H9 (cell line): ENCODE results near the gene ARRDC1. TPM values are rescaled to one million over a fixed set of nuclear protein-coding genes. Genes with fewer than 3 reads are reported as not detected.

Experiments
- DNase-seq: peaks from one replicate; pipeline ENCODE4 v3.0.0-alpha.2; 2017
- H2AFZ ChIP-seq: one replicate; pipeline ENCODE4 v1.6.1; 2013; ENCODE audit warnings: mild to moderate bottlenecking, low read length, control low read depth, moderate library complexity
- H2AK5ac ChIP-seq: 2 replicates; pipeline ENCODE4 v1.6.1; 2013; ENCODE audit warnings: low read length, control low read depth, mixed read lengths; ENCODE audit not compliant: insufficient read length
- H2BK120ac ChIP-seq: one replicate; pipeline ENCODE4 v1.6.1; 2013; ENCODE audit warnings: low read depth, mild to moderate bottlenecking, low read length, control low read depth, inconsistent platforms; ENCODE audit not compliant: poor library complexity, severe bottlenecking
- H2BK12ac ChIP-seq: 2 replicates; pipeline ENCODE4 v1.6.1; 2013; ENCODE audit warnings: low read length, control low read depth, mixed read lengths, low read depth; ENCODE audit not compliant: insufficient read length
- H2BK15ac ChIP-seq: 2 replicates; pipeline ENCODE4 v1.6.1; 2013; ENCODE audit warnings: low read depth, low read length, control low read depth
- H2BK20ac ChIP-seq: one replicate; pipeline ENCODE4 v1.6.1; 2013; ENCODE audit warnings: low read depth, mild to moderate bottlenecking, low read length, control low read depth, inconsistent platforms; ENCODE audit not compliant: poor library complexity, severe bottlenecking
- H2BK5ac ChIP-seq: 2 replicates; pipeline ENCODE4 v1.6.1; 2013; ENCODE audit warnings: low read length, control low read depth, mixed read lengths; ENCODE audit not compliant: insufficient read length
- H3K14ac ChIP-seq: 2 replicates; pipeline ENCODE4 v1.6.1; 2013; ENCODE audit warnings: low read length, control low read depth; ENCODE audit not compliant: insufficient read depth
- H3K18ac ChIP-seq: 2 replicates; pipeline ENCODE4 v1.6.1; 2013; ENCODE audit warnings: low read depth, mild to moderate bottlenecking, mixed read lengths, low read length, control low read depth; ENCODE audit not compliant: insufficient read length
- H3K23ac ChIP-seq: 2 replicates; pipeline ENCODE4 v1.6.1; 2013; ENCODE audit warnings: low read length, control low read depth, mixed read lengths, low read depth; ENCODE audit not compliant: insufficient read length
- H3K23me2 ChIP-seq: 2 replicates; pipeline ENCODE4 v1.6.1; 2013; ENCODE audit warnings: low read depth, mild to moderate bottlenecking, mixed read lengths, low read length, control low read depth; ENCODE audit not compliant: insufficient read length, poor library complexity, severe bottlenecking
- H3K27ac ChIP-seq: 2 replicates; pipeline ENCODE4 v1.5.1; 2013; ENCODE audit warnings: low read length, control low read depth, mixed read lengths, low read depth; ENCODE audit not compliant: insufficient read length
- H3K27me3 ChIP-seq: 2 replicates; pipeline ENCODE4 v1.6.1; 2013; ENCODE audit warnings: low read length, control low read depth, inconsistent platforms; ENCODE audit not compliant: insufficient read depth
- H3K4ac ChIP-seq: 2 replicates; pipeline ENCODE4 v1.6.1; 2013; ENCODE audit warnings: low read depth, mild to moderate bottlenecking, control low read depth, inconsistent platforms, low read length, moderate library complexity
- H3K4me1 ChIP-seq: 2 replicates; pipeline ENCODE4 v1.6.1; 2013; ENCODE audit warnings: low read length, control low read depth, inconsistent platforms; ENCODE audit not compliant: insufficient read depth
- H3K4me2 ChIP-seq: 2 replicates; pipeline ENCODE4 v1.6.1; 2013; ENCODE audit warnings: low read length, control low read depth, mixed read lengths; ENCODE audit not compliant: insufficient read length, insufficient read depth
- H3K56ac ChIP-seq: 2 replicates; pipeline ENCODE4 v1.6.1; 2013; ENCODE audit warnings: low read depth, mild to moderate bottlenecking, mixed read lengths, low read length, control low read depth; ENCODE audit not compliant: insufficient read length
- H3K79me1 ChIP-seq: 2 replicates; pipeline ENCODE4 v1.6.1; 2013; ENCODE audit warnings: low read depth, mild to moderate bottlenecking, moderate library complexity, low read length, control low read depth, inconsistent platforms; ENCODE audit not compliant: insufficient read depth, poor library complexity, severe bottlenecking
- H3K79me2 ChIP-seq: 2 replicates; pipeline ENCODE4 v1.6.1; 2013; ENCODE audit warnings: low read length, control low read depth, inconsistent platforms; ENCODE audit not compliant: insufficient read depth
- H3K9ac ChIP-seq: 2 replicates; pipeline ENCODE4 v1.6.1; 2013; ENCODE audit warnings: low read length, control low read depth, mixed read lengths; ENCODE audit not compliant: insufficient read length; ENCODE audit errors: extremely low read depth
- H3K9me3 ChIP-seq: one replicate; pipeline ENCODE4 v1.6.1; 2013; ENCODE audit warnings: low read depth, low read length, inconsistent platforms; ENCODE audit not compliant: control insufficient read depth
- H3T11ph ChIP-seq: one replicate; pipeline ENCODE4 v1.6.1; 2013; ENCODE audit warnings: mild to moderate bottlenecking, low read length, control low read depth, inconsistent platforms
- H4K20me1 ChIP-seq: one replicate; pipeline ENCODE4 v1.6.1; 2013; ENCODE audit not compliant: control insufficient read depth, insufficient read length, insufficient read depth
- H4K5ac ChIP-seq: 2 replicates; pipeline ENCODE4 v1.6.1; 2013; ENCODE audit warnings: low read depth, mild to moderate bottlenecking, mixed read lengths, low read length, control low read depth; ENCODE audit not compliant: insufficient read length
- H4K8ac ChIP-seq: replicated peaks from 2 replicates; pipeline ENCODE4 v1.6.1; 2013; ENCODE audit warnings: low read length, control low read depth, mixed read lengths, low read depth; ENCODE audit not compliant: insufficient read length
- H4K91ac ChIP-seq: 2 replicates; pipeline ENCODE4 v1.6.1; 2013; ENCODE audit warnings: low read depth, mild to moderate bottlenecking, moderate library complexity, mixed read lengths, low read length, control low read depth; ENCODE audit not compliant: insufficient read length
- H3K27ac Mint-ChIP-seq, 3 experiments: 2 replicates in 2 of 3; 3 replicates in 1 of 3; pipeline ENCODE4 v1.8.0; 2020 to 2021; ENCODE audit warnings: mixed read lengths in 3 of 3, mild to moderate bottlenecking in 1 of 3, moderate library complexity in 1 of 3
- H3K27me3 Mint-ChIP-seq: 2 replicates; pipeline ENCODE4 v1.8.0; 2021; ENCODE audit warnings: low read depth, mild to moderate bottlenecking, moderate library complexity, mixed read lengths
- H3K36me3 Mint-ChIP-seq, 3 experiments: 2 replicates in 2 of 3; 3 replicates in 1 of 3; pipeline ENCODE4 v1.8.0; 2020 to 2021; ENCODE audit warnings: low read depth in 3 of 3, mixed read lengths in 3 of 3; ENCODE audit not compliant: insufficient read depth in 1 of 3
- H3K4me1 Mint-ChIP-seq, 2 experiments: 2 replicates each; pipeline ENCODE4 v1.8.0; 2020; ENCODE audit warnings: mixed read lengths in 2 of 2
- H3K4me3 Mint-ChIP-seq, 2 experiments: 2 replicates in 1 of 2; 3 replicates in 1 of 2; pipeline ENCODE4 v1.8.0; 2020 to 2021; ENCODE audit warnings: mild to moderate bottlenecking in 2 of 2, mixed read lengths in 2 of 2, moderate library complexity in 1 of 2
- H3K9me3 Mint-ChIP-seq, 2 experiments: 2 replicates in 1 of 2; 3 replicates in 1 of 2; pipeline ENCODE4 v1.8.0; 2020; ENCODE audit warnings: mild to moderate bottlenecking in 2 of 2, mixed read lengths in 2 of 2, moderate library complexity in 1 of 2
- WGBS: extraction: QIAGEN DNeasy Blood & Tissue Kit; methylation state at CpG from one replicate; pipeline ENCODE4 v1.1.7; 2013; ENCODE audit warnings: missing lambda C conversion rate, low lambda C conversion rate, mixed read lengths; ENCODE audit not compliant: insufficient read length; ENCODE audit errors: extremely low coverage; 5-methylcytosine and 5-hydroxymethylcytosine counted together
- total RNA-seq: library from RNA; stranded (reverse); gene quantifications from 2 replicates; pipeline ENCODE4 v1.2.1, GENCODE V29; 2021
- TF ChIP-seq, protein P1 (sequence below): fragments of 200-600 bp; sonication (generic); conservative IDR thresholded peaks from 3 replicates; pipeline ENCODE4 v1.8.0; 2021; ENCODE audit warnings: antibody characterized with exemption, mild to moderate bottlenecking

The ARRDC1 gene
- total RNA-seq, 1 experiment from 2014 or later: 34.4 TPM

- no peak overlapping the region for H3K9ac ChIP-seq
- H2AFZ ChIP-seq: no peak overlapping the region
- H3K18ac ChIP-seq: no peak overlapping the region
- peaks cover 62% of the 10 kb centered on the region for H3K79me2 ChIP-seq
- no peak overlapping the region for H3K4me2 ChIP-seq
- no peak overlapping the region for H3K14ac ChIP-seq
- no peak overlapping the region for H3K27ac ChIP-seq
- no peak overlapping the region for H2BK20ac ChIP-seq
- Mint-ChIP-seq H3K27ac (no peak overlapping the region; a peak in 1 of 7 replicates), H3K36me3 (peaks cover 0 to 8% (median 4%) of the 10 kb centered on the region in 3 experiments; a peak in 4 of 7 replicates), H3K4me3 (no peak overlapping the region; a peak in 1 of 5 replicates), H3K9me3 (no peaks in the 10 kb centered on the region), H3K4me1 (peaks cover 28 to 49% of the 10 kb centered on the region in 2 experiments), H3K27me3 (no peaks in the 10 kb centered on the region)
- H2BK120ac ChIP-seq: no peak overlapping the region
- no peaks in the 10 kb centered on the region for H3K23me2 ChIP-seq
- no peak overlapping the region for H2BK15ac ChIP-seq
- H3K23ac ChIP-seq: no peak overlapping the region
- peaks cover 14% of the 10 kb centered on the region for H3K79me1 ChIP-seq
- no peak overlapping the region for H4K91ac ChIP-seq
- no CpG with 5 or more reads among the region's 4 CpGs for WGBS
- H4K5ac ChIP-seq: no peak overlapping the region
- H2BK5ac ChIP-seq: no peak overlapping the region
- H2BK12ac ChIP-seq: no peak overlapping the region
- no peak for DNase-seq
- no peak overlapping the region for H3T11ph ChIP-seq
- H3K4me1 ChIP-seq: peaks cover 7% of the 10 kb centered on the region; the same call in 1 of the 2 replicates
- H4K20me1 ChIP-seq: no peaks in the 10 kb centered on the region
- no peaks in the 10 kb centered on the region for H3K9me3 ChIP-seq
- no peak overlapping the region for H3K56ac ChIP-seq
- TF ChIP-seq, protein P1, sequence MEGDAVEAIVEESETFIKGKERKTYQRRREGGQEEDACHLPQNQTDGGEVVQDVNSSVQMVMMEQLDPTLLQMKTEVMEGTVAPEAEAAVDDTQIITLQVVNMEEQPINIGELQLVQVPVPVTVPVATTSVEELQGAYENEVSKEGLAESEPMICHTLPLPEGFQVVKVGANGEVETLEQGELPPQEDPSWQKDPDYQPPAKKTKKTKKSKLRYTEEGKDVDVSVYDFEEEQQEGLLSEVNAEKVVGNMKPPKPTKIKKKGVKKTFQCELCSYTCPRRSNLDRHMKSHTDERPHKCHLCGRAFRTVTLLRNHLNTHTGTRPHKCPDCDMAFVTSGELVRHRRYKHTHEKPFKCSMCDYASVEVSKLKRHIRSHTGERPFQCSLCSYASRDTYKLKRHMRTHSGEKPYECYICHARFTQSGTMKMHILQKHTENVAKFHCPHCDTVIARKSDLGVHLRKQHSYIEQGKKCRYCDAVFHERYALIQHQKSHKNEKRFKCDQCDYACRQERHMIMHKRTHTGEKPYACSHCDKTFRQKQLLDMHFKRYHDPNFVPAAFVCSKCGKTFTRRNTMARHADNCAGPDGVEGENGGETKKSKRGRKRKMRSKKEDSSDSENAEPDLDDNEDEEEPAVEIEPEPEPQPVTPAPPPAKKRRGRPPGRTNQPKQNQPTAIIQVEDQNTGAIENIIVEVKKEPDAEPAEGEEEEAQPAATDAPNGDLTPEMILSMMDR: no peak
- no peaks in the 10 kb centered on the region for H3K27me3 ChIP-seq
- H3K4ac ChIP-seq: no peak overlapping the region
- no peak overlapping the region for H2AK5ac ChIP-seq
- H4K8ac ChIP-seq: no peak overlapping the region
Observed at GRCh38 chr9:137630679-137631078, 25.2 kb downstream of the ARRDC1 start.
